SK-N-MC (cell line): Measurements from ENCODE around the gene NBPF1.
A peak's percentile ranks its signal among the peaks of the same experiment; 100 is the strongest.
"Not testable (repeated sequence)": the region's sequence is repeated elsewhere in the genome, so short reads cannot be mapped to it uniquely, and the experiment has no call there.

Experiments used
- DNase-seq: peaks from one replicate; pipeline ENCODE4 v3.0.0-alpha.2; 2011; ENCODE audit warnings: low read depth, low spot score
- H3K27ac ChIP-seq: fragments of 200-600 bp; sonication (generic); 2 replicates; pipeline ENCODE4 v1.5.1; 2016; ENCODE audit warnings: mixed run types
- H3K36me3 ChIP-seq: fragments of 200-600 bp; sonication (generic); 2 replicates; pipeline ENCODE4 v1.6.1; 2017; ENCODE audit warnings: antibody characterized with exemption, low read length, mixed read lengths; ENCODE audit not compliant: insufficient read depth
- H3K4me3 ChIP-seq: fragments of 200-600 bp; sonication (generic); 2 replicates; pipeline ENCODE4 v1.5.1; 2016
- H3K9ac ChIP-seq: fragments of 200-600 bp; sonication (generic); 2 replicates; pipeline ENCODE4 v1.8.0; 2017; ENCODE audit warnings: mixed run types, mixed read lengths; ENCODE audit not compliant: insufficient read length
- H3K9me3 ChIP-seq: fragments of 200-600 bp; sonication (generic); 2 replicates; pipeline ENCODE4 v1.6.1; 2017; ENCODE audit warnings: low read depth, mild to moderate bottlenecking, antibody characterized with exemption, low read length, moderate library complexity, mixed read lengths
- EZH2 ChIP-seq: fragments of 200-600 bp; sonication (generic); IDR thresholded peaks from one replicate; pipeline ENCODE4 v1.6.1; 2017; ENCODE audit warnings: antibody characterized with exemption
- FOXP2 ChIP-seq: optimal IDR thresholded peaks from 2 replicates; pipeline ENCODE3; 2011; ENCODE audit warnings: mild to moderate bottlenecking, moderate library complexity; ENCODE audit not compliant: insufficient read depth; ENCODE audit errors: extremely low read length, control extremely low read depth
- POLR2AphosphoS5 ChIP-seq: IDR thresholded peaks from 2 replicates; pipeline ENCODE4 v1.6.1; 2012; ENCODE audit warnings: mild to moderate bottlenecking, low read depth, low read length, borderline replicate concordance

The NBPF1 gene

GRCh38 chr1:16617114-16617631 is 3.8 kb upstream of the NBPF1 start:
- Histone ChIP-seq H3K36me3 (no peaks in the 10 kb centered on the region), H3K9ac (peak overlapping the region; percentile 4), H3K27ac (no peak overlapping the region), H3K4me3 (no peak overlapping the region), H3K9me3 (no peaks in the 10 kb centered on the region)
- DNase-seq, result no peak
- TF ChIP-seq FOXP2 (no peak), POLR2AphosphoS5 (no peak), EZH2 (no peak)

GRCh38 chr1:16615253-16616252 is 2.2 kb upstream of the NBPF1 start:
- H3K9ac ChIP-seq, result peak overlapping the region; percentile 2
- TF ChIP-seq EZH2, result no peak
- TF ChIP-seq FOXP2, result no peak
- no peak for TF ChIP-seq POLR2AphosphoS5
- DNase-seq, result no peak

GRCh38 chr1:16614361-16615252 is 1.2 kb upstream of the NBPF1 start:
- TF ChIP-seq FOXP2 (no peak), EZH2 (no peak), POLR2AphosphoS5 (no peak; the same call in 1 of the 2 replicates)
- Histone ChIP-seq H3K9me3 (no peaks in the 10 kb centered on the region), H3K9ac (no peak overlapping the region), H3K36me3 (no peaks in the 10 kb centered on the region), H3K27ac (no peak overlapping the region), H3K4me3 (no peak overlapping the region)
- DNase-seq, result no peak

More at GRCh38 chr1:16615253-16616252, 2.2 kb upstream of the NBPF1 start:
- Histone ChIP-seq H3K9me3 (no peaks in the 10 kb centered on the region), H3K36me3 (no peaks in the 10 kb centered on the region), H3K27ac (no peak overlapping the region), H3K4me3 (no peak overlapping the region)

- peak; percentile 34 for DNase-seq
- Histone ChIP-seq H3K4me3 (peak overlapping the region; percentile 83), H3K9me3 (no peaks in the 10 kb centered on the region), H3K27ac (no peak overlapping the region), H3K36me3 (peaks cover 3% of the 10 kb centered on the region; the same call in 1 of the 2 replicates), H3K9ac (peak overlapping the region; percentile 73)
- TF ChIP-seq EZH2, result no peak
- no peak for TF ChIP-seq POLR2AphosphoS5
- no peak for TF ChIP-seq FOXP2
These were observed 812 bp downstream of the NBPF1 start for GRCh38 chr1:16612332-16613172.

GRCh38 chr1:16611981-16612331 is 1.4 kb downstream of the NBPF1 start:
- H3K4me3 ChIP-seq, result peak overlapping the region; percentile 83
- H3K9ac ChIP-seq, result peak overlapping the region; percentile 73
- H3K27ac ChIP-seq, H3K9me3 ChIP-seq, H3K36me3 ChIP-seq, DNase-seq: not testable (repeated sequence)

GRCh38 chr1:16611164-16611563 is 2.2 kb downstream of the NBPF1 start:
- H3K4me3 ChIP-seq, DNase-seq, H3K9me3 ChIP-seq, H3K9ac ChIP-seq, H3K27ac ChIP-seq: not testable (repeated sequence)
- H3K36me3 ChIP-seq, result peaks cover 13% of the 10 kb centered on the region; the same call in 1 of the 2 replicates

- DNase-seq, H3K9me3 ChIP-seq, H3K27ac ChIP-seq, H3K4me3 ChIP-seq, H3K9ac ChIP-seq: not testable (repeated sequence)
- H3K36me3 ChIP-seq, result peaks cover 19% of the 10 kb centered on the region; the same call in 1 of the 2 replicates
These were observed 2.8 kb downstream of the NBPF1 start for GRCh38 chr1:16610553-16610952.

- not testable (repeated sequence) for H3K9ac ChIP-seq, DNase-seq, H3K4me3 ChIP-seq, H3K9me3 ChIP-seq, H3K27ac ChIP-seq
- H3K36me3 ChIP-seq, result peaks cover 21% of the 10 kb centered on the region; the same call in 1 of the 2 replicates
These were observed 3.6 kb downstream of the NBPF1 start for GRCh38 chr1:16609761-16610160.
